ENCODE results near the gene HECTD4.
A peak's percentile ranks its signal among the peaks of the same experiment; 100 is the strongest.
"Not testable (repeated sequence)": the region's sequence is repeated elsewhere in the genome, so short reads cannot be mapped to it uniquely, and the experiment has no call there.

HECTD4 gene, protein sequence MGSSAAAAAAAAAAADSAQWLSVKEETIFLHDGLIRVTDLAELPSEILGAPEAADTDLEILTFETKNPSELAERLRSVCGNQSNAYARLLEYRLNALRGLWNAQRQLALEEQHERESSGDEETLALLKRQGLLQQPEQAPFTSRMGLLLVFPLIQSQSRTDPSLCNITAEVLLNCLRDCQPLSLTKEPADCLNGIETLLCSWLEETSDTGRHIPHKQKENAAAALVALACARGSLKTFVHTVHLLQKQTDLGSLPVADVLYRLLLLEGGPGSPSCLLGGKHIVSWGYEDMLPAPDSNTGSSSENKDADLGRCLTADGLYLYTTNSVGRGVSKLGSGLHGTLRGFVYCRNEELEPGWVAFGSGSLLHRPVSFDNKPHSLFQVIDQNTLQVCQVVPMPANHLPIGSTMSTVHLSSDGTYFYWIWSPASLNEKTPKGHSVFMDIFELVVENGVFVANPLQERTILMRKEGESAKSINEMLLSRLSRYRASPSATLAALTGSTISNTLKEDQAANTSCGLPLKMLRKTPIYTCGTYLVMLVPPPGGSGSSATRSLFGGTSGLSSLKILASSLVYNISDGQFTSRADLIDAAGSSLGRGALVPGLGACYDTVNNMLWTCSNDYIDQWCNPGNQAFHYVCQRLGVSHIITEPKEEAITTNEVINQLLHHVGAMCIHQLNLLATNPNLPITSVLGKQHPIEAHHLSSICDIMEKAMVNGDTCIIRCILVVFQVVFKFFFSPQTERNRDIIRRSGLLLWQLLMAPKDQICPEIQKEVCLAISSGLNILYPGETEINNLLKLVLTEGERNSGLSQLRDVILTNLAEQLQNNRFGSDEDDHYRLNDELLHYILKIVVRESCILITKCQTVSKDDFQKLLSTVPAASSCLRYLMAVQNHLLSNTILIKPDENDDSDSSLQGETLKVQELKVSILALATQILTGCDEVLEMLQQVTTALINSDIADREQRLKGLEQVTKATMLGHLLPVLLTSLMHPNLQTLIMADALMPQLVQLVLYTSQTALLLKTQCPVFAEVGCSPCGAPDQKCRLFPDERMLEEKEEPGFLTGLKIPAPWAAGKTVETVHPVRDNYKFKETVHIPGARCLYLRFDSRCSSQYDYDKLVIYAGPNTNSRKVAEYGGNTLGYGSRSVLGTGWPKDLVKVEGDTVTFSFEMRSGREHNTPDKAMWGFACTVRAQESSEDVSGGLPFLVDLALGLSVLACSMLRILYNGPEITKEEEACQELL (N-terminal part only)

DNA sequence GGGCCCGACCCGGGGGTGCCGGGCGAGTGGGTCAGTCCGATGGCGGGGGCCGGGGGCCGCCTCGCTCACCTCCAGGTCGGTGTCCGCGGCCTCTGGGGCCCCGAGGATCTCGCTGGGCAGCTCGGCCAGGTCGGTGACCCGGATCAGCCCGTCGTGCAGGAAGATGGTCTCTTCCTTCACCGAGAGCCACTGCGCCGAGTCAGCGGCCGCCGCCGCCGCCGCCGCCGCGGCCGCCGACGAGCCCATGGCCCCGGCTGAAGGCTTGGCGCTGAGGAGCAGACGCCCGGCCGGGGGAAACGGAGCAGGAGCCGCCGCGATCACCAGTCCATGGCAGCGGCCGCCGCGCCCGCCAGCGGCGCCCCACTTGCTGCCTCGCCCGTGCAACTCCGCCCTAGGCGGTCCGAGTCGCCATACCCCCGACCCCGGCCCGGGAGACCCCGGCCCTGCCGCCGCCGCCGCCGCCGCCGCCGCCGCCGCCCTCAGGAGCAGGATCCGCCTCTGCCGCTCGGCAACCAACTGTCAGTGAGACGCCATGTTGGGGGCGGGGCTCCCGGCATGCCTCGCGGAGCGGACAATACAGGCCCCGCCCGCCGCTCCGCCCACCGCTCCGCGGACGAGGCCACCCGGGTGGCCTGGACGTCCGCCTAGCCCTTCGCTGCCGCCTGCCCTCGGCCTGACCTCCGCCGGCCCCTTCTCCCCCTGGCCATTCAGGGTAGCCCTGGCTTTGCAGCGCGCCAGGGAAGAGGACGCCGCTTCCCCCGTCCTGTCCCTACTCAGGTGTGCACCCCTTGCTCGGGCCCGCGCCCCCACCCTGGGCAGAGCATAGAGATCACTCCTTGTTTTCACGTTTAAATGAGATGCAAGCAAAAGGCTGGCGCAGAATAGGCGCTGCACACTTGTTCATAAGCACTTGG is at the start of gene HECTD4:
Gene HECTD4, minus strand, starts transcription at position 549 of the 914 bp plus-strand sequence. Its CDS starts 303 bp downstream, at position 246.
- DNase-seq (ENCODE audit: low read depth), result peak; percentile 73

DNA sequence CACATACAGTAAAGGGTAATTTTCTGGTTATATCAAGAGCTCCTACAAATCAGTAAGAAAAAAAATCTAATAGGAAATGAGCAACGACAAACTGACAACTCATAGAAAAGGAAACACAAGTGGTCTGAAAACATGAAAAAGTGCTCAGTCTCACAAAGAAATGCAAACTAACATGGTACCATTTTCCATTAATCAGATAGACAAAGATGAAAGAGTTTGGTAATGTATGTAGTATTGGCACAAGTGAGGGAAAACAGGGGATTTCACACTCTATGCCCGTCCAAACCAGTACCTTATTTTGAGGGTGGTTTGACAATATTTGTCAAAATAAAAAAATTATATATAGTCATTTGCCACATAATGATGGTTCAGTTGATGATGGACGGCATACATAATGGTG is 49.7 kb upstream of the HECTD4 start:
- no peak for DNase-seq (ENCODE audit: low read depth)

DNA sequence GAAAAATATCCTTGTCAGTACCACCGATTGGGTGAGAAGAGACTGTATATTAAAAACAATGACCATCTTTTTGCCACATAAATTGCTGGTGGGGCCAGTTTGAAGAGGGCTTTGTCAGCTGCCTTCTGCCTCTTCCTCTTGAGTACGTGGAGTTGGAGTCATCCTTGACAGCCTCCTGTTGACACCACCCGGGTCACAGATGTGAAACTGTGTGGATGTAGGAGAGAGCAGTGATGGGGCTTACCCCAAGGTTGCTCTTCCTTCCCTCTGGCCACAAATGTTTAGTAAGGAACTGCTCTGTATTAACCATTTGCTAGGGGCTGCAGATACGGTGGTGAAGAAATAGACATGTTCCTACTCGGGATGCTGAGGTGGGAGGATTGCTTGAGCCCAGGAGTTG is 48.7 kb upstream of the HECTD4 start:
- no peak for DNase-seq (ENCODE audit: low read depth)

DNA sequence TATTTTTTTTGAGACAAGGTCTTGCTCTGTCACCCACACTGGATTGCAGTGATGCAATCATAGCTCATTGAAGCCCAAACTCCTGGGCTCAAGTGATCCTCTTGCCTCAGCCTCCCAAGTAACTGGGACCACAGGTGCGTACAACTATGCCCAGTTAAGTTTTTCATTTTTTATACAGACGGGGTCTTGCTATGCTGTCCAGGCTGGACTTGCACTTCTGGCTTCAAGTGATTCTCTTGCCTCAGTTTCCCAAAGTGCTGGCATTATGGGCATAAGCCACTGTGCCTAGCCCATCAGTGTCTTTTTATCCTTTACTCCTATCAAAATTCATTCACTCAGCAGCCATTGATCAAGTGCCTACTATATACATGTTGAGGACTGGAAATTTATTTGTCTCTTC is 45.5 kb upstream of the HECTD4 start:
- no peak for DNase-seq (ENCODE audit: low read depth)

DNA sequence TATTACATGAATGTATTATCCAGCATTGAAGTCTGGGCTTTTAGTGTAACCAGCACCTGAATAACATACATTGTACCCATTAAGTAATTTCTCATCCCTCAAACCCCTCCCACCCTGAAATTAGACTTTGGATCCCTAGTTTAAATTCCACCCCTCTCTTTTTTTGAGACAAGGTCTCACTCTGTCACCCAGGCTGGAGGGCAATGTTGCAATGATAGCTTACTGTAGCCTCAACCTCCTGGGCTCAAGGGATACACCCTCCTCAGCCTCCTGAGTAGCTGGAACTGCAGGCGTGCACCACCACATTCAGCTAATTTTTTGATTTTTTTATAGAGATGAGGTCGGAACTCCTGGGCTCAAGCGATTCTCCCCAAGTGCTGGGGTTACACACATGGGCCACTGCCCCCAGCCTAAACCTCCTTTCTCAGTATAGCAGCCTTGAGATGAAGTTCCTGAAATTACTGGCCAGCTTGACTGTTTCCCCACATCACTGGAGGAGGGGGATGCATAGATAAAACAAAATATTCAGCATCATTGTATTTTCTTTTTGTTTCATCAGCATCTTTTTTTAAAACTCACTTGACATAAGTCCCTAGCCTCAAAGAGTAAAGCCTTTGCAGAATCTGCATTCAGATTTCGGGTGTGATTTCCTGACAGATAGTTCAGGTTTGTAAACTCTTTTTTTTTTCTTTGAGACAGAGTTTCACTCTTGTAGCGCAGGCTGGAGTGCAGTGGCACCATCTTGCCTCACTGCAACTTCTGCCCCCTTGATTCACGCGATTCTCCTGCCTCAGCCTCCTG is 43.6 kb upstream of the HECTD4 start:
- DNase-seq (ENCODE audit: low read depth), result no peak

DNA sequence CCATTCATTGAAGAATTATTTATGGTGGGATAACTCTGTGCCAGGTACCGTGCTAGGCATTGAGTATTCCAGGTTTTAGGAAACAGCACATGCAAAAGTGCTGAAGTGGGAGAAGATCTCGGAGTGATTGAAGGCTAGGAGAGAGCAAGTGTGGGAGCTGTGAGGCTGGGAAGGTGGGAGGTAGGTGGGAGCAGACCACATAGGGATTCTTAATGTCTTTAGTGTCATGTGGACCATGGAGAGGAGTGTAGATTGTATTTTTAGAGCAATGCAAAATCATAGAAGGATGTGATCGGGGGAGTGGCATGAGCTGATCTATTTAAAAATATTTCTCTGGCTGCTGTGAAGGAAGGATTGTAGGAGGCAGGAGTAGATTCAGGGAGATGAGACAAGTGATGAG is 41.9 kb upstream of the HECTD4 start:
- DNase-seq (ENCODE audit: low read depth), result no peak

DNA sequence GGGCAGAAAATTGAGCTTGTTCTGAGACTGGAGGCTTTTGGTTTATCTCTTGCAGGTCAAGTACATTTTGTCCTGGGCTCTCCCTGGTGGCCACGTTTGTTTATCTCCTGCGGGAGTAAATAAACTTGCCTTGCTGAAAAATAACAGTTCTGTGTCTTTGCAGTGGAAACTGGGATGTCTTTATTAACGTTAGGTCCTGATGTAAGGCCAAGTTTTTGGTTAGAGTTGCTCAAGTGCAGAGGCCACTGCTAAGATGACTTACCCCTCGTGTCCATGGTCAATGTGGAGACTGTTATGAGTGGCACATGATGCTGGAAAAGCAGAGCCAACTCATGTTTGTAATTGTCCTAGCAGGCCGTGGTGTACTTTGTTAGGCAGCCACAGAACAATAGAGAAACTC is 40.3 kb upstream of the HECTD4 start:
- DNase-seq (ENCODE audit: low read depth), result peak; percentile 97

DNA sequence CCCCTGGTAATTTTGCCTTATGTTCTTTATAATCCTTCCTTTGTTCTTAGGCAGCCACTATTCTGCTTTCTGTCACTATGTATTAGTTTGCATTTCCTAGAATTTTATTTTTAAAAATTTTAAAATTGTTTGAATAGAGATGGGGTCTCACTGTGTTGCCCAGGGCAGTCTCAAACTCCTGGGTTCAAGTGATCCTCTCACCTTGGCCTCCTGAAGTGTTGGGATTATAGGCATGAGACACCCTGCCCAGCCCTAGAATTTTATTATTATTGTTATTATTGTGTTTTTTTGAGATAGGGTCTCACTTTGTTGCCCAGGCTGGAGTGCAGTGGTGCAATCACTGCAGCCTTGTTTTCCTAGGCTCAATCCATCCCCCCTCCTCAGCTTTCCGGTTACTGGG is 39.1 kb upstream of the HECTD4 start:
- no peak for DNase-seq (ENCODE audit: low read depth)

DNA sequence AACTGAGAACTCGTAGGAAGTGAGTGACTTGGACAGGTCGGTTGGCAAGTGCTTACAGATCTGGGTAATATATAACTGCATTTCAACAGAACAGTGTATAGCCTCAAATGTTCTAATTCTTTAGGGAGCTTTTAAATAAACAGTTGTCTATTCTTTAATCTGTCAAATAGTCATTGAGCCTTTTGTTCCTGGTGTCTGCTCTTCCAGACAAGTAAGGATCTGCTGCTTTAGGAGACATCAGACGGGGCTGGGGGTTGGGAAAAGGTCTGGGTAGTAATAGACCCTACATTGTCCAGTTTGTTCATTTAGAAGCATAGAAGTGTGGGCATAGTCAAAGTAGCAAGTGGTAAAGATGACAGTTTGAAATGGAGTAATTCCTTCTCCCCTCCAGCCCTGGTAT is 38.5 kb upstream of the HECTD4 start:
- DNase-seq (ENCODE audit: low read depth), result no peak

DNA sequence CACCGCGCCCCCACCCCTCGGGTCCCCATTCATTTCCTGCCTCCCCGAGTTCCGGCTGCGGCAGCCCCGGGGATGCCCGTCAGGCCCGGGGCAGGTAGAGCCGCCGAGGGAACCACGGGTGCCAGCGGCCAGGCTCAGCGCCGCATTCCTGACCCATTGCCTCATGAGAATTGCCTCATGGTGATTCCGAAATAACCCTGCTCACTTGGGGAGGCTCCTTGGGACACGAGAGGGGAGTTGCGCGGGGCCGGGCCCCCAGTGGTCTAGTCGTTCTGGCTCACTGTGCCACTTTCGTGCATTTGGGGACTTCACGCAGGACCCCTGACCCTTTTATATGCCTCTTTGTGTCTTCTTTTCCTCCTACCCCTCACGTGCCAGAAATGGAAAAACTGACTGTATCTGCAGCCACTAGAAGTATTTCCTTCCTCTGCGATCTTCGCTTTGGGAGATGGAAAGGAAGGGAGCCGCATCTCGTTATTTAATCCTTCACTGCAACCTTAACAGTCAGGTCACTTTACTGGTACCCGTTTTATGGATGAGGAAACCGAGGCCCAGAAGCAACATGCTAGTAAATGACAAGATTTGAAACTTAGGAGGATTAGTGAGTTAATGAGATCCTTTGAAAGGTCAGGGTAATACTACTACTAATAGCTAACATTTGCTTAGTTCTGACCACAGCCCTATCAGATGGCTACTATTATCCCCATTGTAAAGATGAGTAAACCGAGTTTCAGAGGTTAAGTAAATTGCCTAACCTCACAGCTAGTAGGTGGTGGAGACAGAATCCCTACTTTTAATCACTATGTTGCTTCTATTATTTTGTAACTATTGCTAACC is 37.3 kb upstream of the HECTD4 start:
- peak; percentile 89 for DNase-seq (ENCODE audit: low read depth)

DNA sequence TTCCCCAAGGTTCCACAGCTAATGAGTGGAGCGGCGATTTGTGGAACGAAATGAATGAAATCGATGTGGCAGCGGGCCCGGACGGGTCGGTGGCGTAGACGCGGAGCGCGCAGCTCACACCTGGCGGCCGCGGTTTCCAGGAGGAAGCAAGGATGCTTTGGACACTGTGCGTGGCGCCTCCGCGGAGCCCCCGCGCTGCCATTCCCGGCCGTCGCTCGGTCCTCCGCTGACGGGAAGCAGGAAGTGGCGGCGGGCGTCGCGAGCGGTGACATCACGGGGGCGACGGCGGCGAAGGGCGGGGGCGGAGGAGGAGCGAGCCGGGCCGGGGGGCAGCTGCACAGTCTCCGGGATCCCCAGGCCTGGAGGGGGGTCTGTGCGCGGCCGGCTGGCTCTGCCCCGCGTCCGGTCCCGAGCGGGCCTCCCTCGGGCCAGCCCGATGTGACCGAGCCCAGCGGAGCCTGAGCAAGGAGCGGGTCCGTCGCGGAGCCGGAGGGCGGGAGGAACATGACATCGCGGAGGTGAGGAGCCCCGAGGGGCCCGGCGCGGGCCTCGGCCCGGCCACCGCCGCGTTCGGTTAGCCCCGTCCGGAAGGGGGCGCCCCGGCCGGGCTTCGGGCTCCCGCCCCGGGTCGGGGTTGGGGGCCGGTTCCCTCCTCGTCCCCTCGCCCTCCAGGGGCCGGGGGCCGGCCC is 36.5 kb upstream of the HECTD4 start, which contains the start of gene PTPN11:
Gene PTPN11, plus strand, starts transcription at position 340 of the 689 bp plus-strand sequence. Its CDS starts 165 bp downstream, at position 505.
- DNase-seq (ENCODE audit: low read depth), result peak; percentile 85

DNA sequence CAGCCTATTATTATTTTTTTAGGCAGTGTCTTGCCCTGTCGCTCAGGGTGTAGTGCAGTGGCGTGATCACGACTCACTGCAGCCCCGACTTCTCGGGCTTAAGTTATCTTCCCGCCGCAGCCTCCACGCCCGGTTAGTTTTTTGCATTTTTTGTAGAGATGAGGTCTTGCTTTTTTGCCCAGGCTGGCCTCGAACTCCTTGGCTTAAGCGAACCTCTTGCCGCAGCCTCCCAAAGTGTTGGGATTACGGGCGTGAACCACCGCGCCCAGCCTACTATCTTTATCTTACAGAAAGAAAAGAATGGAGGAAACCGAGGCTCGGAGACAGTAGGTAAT is 36.0 kb upstream of the HECTD4 start:
- DNase-seq (ENCODE audit: low read depth), result no peak

DNA sequence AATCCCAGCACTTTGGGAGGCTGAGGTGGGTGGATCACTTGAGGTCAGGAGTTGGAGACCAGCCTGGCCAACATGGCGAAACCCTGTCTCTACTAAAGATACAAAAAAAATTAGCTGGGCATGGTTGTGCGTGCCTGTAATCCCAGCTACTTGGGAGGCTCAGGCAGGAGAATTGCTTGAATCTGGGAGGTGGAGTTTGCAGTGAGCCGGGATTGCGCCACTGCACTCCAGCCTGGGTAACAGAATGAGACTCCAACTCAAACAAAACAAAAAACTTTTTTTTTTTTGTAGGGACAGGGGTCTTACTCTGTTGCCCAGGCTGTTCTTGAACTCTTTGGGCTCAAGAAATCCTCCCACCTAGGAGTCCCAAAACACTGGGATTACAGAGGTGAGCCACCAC is 33.2 kb upstream of the HECTD4 start:
- not testable (repeated sequence) for DNase-seq (ENCODE audit: low read depth)

DNA sequence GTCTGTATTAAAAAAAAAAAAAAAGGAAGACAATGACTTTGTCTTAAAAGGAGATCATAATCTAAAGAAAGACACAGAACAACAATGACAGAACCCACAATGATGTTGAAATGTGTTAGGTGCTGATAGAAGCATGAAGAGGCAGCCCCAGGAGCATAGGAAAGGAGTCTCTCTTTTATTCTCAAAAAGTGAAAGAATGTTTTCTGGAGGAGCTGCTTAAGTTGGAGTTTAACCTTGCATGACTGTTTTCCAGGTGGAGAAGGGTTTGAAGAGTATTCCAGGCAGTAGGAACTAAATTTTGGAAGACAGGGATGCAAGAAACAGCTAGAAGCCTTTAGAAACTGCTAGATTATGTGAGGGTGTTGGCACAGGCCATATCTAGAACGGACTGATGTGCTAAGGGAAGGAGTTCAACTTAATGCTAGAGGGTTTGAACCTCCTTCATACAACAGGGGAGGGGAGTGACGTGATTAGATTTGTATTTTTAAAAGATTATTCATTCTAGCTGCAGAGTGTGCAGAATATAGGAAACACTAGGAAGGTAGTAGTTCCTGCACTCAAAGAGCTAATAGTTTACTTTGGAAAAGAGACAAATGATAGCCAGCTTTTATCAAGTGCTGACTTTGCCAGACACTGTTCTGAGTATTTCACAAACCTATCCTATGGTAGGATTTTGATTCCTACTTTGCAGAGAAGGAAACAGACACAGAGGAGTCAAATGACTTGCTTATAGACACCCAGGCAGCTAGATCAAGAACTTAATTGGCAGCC is 31.8 kb upstream of the HECTD4 start:
- no peak for DNase-seq (ENCODE audit: low read depth)

DNA sequence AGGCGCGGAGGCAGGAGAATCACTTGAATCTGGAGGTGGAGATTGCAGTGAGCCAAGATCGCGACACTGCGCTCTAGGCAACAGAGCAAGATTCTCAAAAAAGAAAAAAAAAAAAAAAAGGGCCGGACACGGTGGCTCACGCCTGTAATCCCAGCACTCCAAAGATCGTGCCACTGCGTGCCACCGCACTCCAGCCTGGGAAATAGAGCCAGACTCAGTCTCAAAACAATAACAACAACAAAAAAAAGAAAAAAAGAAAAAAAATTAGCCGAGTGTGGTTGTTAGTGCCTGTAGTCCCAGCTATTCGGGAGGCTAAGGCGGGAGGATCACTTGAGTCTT is 27.6 kb upstream of the HECTD4 start:
- DNase-seq (ENCODE audit: low read depth), result no peak

DNA sequence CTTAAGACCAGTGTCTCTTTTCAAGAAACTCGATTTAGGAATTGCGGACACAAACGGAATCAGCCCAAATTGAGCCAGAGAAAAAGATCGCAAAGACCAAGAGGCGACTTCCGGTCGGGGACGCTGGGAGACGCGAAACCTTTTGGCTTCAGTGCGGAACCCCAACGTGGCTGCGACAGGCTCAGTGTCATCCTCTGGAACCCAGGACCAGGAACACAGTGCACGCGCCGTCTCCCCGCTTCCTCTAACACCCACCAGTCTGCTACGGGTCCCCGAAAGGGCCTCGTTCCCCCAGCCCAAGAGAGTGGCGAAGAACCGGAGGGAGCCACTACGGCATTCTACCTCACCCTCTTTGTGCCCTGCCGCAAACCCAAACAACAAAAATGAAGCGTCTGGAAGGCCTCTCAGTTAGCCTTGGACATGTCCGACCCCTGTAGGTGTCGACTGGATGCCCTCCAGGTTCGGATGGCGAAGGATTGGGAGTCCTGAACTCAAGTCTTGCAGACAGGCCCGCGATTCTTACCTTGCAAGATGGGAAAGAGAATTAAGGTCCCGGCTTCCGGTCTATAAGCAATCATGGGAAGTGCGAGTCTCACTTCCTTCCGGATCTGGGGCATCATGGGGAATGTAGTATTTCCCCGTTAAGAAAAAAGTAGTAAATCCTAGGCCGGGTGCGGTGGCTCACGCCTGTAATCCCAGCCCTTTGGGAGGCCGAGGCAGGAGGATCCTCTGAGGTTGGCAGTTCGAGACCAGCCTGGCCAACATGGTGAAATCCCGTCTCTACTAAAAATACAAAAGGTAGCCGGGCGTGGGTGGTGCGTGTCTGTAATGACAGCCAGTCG is 27.1 kb upstream of the HECTD4 start, which contains the start of gene RPL6:
Gene RPL6, minus strand, starts transcription at position 542 of the 842 bp plus-strand sequence. CDS start 949 bp downstream, outside the sequence.
- DNase-seq (ENCODE audit: low read depth), result peak; percentile 89

DNA sequence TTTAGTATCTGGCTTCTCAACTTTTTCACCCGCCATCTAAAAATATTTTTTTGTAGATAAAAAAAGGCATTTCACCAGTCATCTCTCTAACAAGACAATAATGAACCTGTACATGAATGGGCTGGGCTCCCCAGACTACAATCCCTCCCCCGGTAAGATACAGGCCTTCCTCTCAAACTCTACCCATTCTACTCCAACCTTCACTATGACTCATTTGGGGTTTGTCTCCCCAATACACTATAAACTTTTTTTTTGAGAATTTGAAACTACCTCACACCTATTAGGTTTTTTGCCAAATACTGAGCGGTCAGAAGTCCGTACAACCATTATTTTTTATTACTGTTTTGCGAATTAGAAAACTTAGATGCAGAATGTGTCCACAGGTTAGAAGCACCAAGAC is 26.4 kb upstream of the HECTD4 start:
- DNase-seq (ENCODE audit: low read depth), result no peak

Data from fibroblast of gingiva (primary cell).